Stimulated activated effector memory CD8-positive, alpha-beta T cell treated with anti-CD3 and anti-CD28 coated beads, Interleukin-12 subunit alpha, Interleukin-12 subunit beta, amount 100 ng/mL, for 72 hours (primary cell): ENCODE results near the gene MAP6.

Experiments
- ATAC-seq: fragments of 150-1000 bp; cut with Tn5 transposase; 2 replicates; pipeline ENCODE4 v1.10.0; 2021
- DNase-seq, 2 donors: peaks; one replicate each; pipeline ENCODE4 v3.0.0; 2021 to 2022; ENCODE audit warnings: low spot score in 2 of 2
- H3K27ac Mint-ChIP-seq: one replicate; pipeline ENCODE4 v1.8.0; 2022; ENCODE audit warnings: mild to moderate bottlenecking, mixed read lengths
- H3K36me3 Mint-ChIP-seq: one replicate; pipeline ENCODE4 v1.8.0; 2022; ENCODE audit warnings: mild to moderate bottlenecking, mixed read lengths
- H3K4me1 Mint-ChIP-seq: one replicate; pipeline ENCODE4 v1.8.0; 2022; ENCODE audit warnings: mixed read lengths
- H3K4me3 Mint-ChIP-seq: one replicate; pipeline ENCODE4 v1.8.0; 2022; ENCODE audit warnings: mild to moderate bottlenecking, mixed read lengths
- H3K9me3 Mint-ChIP-seq: one replicate; pipeline ENCODE4 v1.8.0; 2022; ENCODE audit warnings: mixed read lengths

MAP6 gene

DNA sequence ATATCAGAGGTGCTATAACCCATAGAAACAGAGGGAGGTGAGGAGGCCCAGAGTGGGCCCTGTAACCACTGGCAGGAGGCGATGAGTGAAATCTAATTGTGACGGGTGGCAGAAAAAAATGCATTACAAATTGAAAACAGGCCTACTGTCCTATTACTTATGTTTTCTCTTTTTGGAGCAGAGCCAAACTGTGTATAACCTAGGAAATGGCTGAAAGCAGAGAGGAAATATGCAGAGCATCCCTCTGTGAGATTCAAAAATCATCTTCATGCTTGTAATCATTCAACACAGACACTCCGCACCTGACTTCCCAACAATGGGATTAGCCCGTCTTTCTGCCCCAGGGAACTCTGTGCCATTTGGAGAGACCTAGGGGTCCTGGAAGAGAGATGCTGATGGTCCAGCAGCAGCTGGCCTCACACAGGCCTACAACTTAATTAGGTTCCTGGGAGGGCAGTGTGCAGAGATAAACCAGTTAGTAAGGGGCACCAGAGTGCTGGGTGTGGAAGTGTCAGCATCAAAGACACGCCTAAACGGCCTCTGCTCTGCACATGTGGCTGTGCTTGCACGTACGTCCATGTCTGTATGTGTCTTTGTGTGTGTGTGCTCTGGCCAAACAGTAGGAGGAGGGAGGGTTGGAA, 41.8 kb downstream of the MAP6 start:
- H3K4me3 Mint-ChIP-seq, result no peak overlapping the region
- no peaks in the 10 kb centered on the region for H3K4me1 Mint-ChIP-seq
- DNase-seq, result no peak
- H3K9me3 Mint-ChIP-seq, result no peaks in the 10 kb centered on the region
- no peak overlapping the region for H3K27ac Mint-ChIP-seq
- H3K36me3 Mint-ChIP-seq, result no peaks in the 10 kb centered on the region
- ATAC-seq, result no peak

DNA sequence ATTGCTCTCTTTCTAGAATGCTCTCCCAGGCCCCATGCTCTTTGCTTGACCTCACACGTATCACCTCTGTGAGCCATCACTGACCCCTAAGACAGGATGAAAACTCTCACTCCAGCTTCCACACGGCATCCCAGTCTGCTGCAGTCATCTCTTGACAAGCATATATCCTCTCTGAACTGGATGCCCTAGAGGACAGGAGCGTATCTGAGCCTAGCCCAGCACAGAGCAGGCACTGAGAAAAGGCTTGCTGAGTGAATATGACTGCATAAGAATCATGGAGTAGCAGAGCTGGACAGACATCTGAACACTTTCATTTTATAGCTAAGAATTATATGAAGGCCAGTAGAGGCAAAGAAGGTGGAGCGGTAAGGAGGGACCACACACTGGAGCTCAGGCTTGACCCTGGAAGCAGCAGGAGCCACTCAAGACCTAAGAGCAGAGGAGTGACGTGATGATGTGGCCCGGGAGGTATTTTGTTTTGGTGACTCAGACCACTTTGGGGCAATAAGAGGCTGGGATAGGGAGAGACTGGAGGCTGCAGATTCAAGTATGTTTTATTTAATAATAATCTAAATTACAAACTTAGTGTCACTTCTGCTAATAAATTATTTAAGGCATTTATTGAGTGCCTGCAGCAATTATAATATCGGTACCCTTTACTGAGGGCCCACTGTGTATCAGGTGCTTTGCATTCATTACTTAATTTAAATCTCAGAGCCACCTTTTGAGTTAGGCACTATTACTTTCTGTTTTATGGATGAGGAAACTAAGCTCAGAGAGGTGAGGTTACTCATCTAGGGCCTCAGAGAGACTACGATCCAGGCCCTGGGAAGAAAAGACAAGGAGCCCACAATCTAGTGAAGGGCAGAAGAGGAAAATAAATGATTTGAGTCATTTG, 42.6 kb downstream of the MAP6 start:
- H3K4me1 Mint-ChIP-seq, result no peaks in the 10 kb centered on the region
- no peak for DNase-seq
- H3K9me3 Mint-ChIP-seq, result no peaks in the 10 kb centered on the region
- no peak overlapping the region for H3K27ac Mint-ChIP-seq
- no peak overlapping the region for H3K4me3 Mint-ChIP-seq
- no peak for ATAC-seq
- no peaks in the 10 kb centered on the region for H3K36me3 Mint-ChIP-seq

DNA sequence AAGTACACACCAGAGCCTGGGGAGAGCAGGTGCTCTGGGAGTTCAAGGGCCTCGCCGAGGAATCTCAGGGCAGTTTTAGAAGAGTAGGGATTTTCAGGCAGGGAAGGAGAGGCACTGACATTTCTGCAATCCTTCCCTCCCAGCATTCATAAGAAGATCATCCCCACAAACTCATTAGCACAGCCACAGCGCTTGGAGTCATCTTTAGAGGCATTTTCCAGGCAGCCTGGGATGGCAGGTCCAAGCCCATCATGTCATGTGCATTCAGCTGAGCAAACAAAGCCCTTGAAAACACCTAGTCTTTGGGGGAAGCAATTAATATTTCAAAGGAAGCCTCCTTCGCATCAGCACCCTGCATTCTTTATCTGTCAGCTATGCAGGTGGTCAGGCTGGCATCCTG, 43.8 kb downstream of the MAP6 start:
- Mint-ChIP-seq H3K36me3 (no peaks in the 10 kb centered on the region), H3K4me1 (no peaks in the 10 kb centered on the region), H3K27ac (no peak overlapping the region), H3K9me3 (no peaks in the 10 kb centered on the region), H3K4me3 (no peak overlapping the region)
- DNase-seq, result no peak
- ATAC-seq, result no peak

DNA sequence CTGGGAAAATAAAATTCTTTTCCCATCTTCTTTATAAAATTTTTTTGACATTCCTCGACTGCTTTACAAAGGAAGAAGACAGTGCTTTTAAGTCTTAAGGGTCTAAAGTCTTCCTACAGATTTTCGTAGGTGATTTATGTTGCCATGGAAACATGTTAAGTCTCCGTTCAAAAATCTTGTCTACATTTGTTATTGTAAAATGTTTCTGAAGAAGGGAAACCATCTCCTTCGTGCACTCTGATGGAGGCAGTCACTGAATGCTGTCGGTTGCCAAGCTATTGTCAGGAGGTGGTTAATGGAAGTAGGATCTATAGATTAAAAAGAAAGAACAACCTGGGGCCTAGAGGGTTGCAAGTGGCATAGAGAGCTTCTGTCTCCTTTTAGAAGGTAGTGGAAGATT, 52.6 kb downstream of the MAP6 start:
- Mint-ChIP-seq H3K4me1 (no peaks in the 10 kb centered on the region), H3K4me3 (no peak overlapping the region), H3K27ac (no peak overlapping the region), H3K9me3 (no peaks in the 10 kb centered on the region), H3K36me3 (no peaks in the 10 kb centered on the region)
- DNase-seq (no peak), ATAC-seq (no peak)

DNA sequence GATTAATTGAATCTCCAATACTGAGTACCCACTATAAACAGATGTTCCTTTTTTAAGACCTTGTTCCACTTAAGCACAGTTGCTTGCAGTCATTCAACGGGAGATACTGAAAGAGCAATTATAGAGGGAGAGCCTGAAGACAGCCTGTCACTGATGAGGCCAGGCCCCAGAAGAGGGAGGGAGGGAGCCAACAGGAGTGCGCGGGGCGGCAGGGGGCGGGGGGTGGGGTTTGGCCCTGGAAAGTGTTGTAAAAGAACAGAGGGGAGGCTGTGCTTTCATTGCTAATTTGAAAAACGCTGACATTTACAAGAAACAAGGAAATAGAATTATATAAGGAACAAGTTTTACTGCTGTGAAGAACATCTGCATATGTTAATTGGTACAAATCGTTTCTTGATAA, 53.1 kb downstream of the MAP6 start:
- no peak for ATAC-seq
- no peak overlapping the region for H3K4me3 Mint-ChIP-seq
- no peaks in the 10 kb centered on the region for H3K9me3 Mint-ChIP-seq
- H3K27ac Mint-ChIP-seq, result no peak overlapping the region
- no peak for DNase-seq
- H3K4me1 Mint-ChIP-seq, result no peaks in the 10 kb centered on the region
- no peaks in the 10 kb centered on the region for H3K36me3 Mint-ChIP-seq

DNA sequence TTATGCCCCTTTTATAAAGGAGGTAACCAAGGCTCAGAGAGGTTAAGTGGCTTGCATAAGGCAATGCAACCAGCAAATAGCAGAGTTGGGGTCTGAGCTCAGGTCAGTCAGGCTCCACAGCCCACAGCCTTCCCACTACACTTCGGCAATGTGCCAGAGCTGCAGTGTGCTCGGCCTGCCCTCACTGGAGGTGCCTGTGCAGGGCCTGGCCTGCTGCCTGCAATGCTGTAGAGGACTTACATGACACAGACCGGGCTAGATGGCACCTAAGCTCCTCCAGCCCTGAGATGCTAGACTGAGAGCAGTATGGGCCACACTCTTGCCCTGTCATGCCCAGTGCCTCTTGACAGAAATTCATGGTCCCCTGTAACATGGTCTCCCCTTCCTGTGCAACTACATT, 57.0 kb downstream of the MAP6 start:
- H3K4me3 Mint-ChIP-seq, result no peak overlapping the region
- no peak overlapping the region for H3K27ac Mint-ChIP-seq
- ATAC-seq (peak; percentile 24), DNase-seq (no peak)
- no peaks in the 10 kb centered on the region for H3K36me3 Mint-ChIP-seq
- H3K4me1 Mint-ChIP-seq, result no peaks in the 10 kb centered on the region
- H3K9me3 Mint-ChIP-seq, result no peaks in the 10 kb centered on the region

DNA sequence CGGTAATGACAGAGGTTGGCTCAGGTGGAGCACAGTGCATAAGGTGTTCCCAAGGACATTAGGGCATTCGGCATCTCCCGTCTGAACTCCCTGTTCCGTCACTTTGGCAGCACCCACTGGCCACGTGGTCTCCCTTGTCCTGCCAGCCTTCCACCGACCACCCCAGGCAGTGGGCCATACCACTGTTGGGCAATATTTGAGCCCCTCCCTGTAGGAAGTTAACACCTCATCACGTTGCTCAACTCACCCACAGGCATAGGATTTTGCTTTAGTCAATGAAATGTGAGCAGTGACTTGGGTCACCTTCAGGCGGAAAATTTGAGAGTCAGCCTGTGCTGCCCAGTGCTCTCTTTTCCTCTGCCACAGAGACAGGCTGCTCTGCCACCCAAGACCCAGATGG, 62.7 kb downstream of the MAP6 start:
- Mint-ChIP-seq H3K9me3 (no peaks in the 10 kb centered on the region), H3K4me3 (no peak overlapping the region), H3K36me3 (no peaks in the 10 kb centered on the region), H3K27ac (no peak overlapping the region), H3K4me1 (no peaks in the 10 kb centered on the region)
- no peak for DNase-seq
- ATAC-seq, result no peak

DNA sequence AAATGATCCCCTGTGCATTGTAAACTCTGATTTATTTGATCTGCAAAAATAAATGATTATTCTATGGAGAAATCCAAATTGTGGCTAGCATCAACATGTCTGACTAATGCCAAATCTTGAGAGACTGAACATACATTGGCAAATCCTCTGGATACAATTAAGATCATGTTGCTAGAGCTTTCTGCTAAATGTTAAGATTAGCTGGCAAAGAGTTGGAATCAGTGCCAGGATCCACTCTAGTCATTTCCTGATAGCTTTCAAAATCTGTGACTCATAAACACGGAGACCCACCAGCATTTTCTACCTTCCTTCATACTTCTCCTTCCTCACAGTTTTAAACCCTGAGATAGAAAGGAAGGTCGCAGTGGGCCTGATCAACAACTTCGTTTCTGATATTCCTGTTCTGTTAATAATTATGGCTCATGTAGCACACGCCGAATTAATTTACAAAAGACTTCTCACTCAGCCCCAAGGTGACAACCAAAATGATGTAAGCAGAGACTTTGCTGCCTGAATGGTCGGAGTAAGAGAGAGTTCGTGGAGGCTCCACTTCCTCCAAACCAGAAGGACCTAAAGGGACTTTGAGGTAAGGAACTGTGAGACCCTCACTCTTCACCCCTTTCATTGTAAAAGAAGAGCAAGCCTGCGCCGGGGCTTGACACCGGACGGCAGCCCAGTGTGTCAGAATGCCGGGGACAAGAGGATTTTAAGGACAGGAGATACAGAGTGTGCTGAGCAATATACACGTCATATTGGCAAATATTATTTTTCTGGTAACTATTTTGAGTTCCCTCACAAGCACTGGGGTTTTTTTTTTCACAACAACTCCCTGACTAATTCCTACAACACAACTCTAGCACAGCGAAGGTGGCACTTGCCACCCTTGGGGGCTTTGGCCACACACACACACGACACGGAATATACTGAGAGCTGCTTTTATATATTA, 64.8 kb downstream of the MAP6 start:
- no peak for ATAC-seq
- Mint-ChIP-seq H3K27ac (no peak overlapping the region), H3K9me3 (no peaks in the 10 kb centered on the region), H3K36me3 (no peaks in the 10 kb centered on the region), H3K4me3 (no peak overlapping the region), H3K4me1 (no peaks in the 10 kb centered on the region)
- DNase-seq, result no peak

DNA sequence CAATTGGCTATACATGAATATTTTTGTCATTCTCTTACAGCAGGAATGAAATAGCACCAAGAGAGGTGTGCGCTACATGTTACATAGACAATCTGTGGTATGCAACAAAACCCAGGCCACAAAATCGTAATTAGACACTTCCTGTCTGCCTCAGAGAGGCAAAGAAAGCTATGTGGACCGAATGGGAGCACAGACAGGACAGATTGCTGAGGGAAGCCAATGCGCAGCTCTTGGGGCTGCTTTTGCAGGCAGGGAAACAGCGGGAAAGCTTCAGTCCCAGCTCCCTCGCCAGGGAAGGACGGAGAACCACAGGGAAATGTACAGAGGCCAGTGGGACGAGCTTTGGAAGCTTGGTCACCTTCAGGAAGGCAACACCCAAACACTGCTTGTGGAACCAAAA, 65.9 kb downstream of the MAP6 start:
- no peak for DNase-seq
- H3K36me3 Mint-ChIP-seq, result no peaks in the 10 kb centered on the region

DNA sequence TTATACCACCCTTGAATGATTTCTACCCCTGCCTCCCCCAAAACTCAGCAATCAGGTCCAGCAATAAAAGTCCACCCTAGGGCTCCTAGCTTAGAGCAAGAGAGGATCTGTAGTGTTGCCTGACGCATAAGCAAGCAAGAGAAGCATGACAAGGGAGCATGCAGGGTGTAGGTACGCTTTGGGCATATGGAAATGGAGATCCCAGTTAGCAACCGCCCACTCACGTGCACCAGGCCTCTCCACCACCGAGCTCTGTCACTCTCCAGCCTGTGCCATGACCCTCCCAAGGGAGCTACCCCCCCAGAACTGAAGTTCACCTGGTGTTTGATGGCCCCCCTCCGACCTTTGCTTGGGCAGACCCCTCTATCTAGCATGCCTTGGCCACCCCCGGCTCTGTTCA, 67.3 kb downstream of the MAP6 start:
- no peaks in the 10 kb centered on the region for H3K9me3 Mint-ChIP-seq
- H3K4me3 Mint-ChIP-seq, result no peak overlapping the region
- no peaks in the 10 kb centered on the region for H3K36me3 Mint-ChIP-seq
- H3K4me1 Mint-ChIP-seq, result no peaks in the 10 kb centered on the region
- no peak for DNase-seq
- no peak overlapping the region for H3K27ac Mint-ChIP-seq
- ATAC-seq, result no peak

More for the DNA sequence above, 65.9 kb downstream of the MAP6 start:
- Mint-ChIP-seq H3K27ac (no peak overlapping the region), H3K9me3 (no peaks in the 10 kb centered on the region), H3K4me3 (no peak overlapping the region), H3K4me1 (no peaks in the 10 kb centered on the region)
- no peak for ATAC-seq

DNA sequence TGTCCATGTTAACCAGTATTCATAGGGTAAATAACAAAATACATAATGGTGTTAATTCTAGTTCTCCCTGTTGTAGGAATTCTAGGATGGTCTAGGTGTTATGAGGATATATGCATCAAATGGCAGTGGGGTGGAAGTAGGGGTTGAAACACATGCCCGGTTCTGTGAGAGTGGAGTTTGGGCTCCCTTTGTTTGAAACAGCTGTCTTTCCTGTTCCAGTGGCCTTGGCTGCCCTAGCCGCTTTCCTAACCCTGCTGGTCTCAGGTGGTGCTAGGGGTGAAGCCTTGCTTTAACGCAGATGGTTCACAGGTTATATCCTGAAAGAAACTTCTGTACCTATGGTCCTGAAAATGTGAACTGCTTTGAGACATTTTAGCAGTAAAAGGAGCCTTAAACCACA, 68.5 kb downstream of the MAP6 start:
- Mint-ChIP-seq H3K4me1 (no peaks in the 10 kb centered on the region), H3K9me3 (no peaks in the 10 kb centered on the region), H3K36me3 (no peaks in the 10 kb centered on the region), H3K27ac (no peak overlapping the region), H3K4me3 (no peak overlapping the region)
- DNase-seq, result no peak
- ATAC-seq, result no peak

DNA sequence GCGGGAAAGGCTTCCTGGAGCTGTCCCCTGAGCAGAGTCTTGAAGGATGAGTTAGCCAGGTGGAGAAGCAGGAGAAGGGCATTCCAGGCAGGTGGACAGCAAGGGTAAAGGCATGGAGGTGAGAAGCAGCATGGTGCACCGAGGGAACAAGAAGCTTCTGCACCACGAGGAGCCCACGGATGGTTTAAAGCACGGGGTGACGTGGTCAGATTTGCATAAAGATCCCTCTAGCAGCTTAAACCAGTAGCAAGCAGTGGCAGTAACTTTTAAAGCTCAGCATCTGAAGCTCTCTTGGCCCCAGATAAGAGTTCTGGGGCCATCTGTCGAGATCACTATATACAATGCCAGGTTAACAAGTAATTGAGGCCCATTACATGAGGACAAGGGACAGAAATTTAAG, 69.9 kb downstream of the MAP6 start:
- no peaks in the 10 kb centered on the region for H3K4me1 Mint-ChIP-seq
- no peak overlapping the region for H3K27ac Mint-ChIP-seq
- H3K36me3 Mint-ChIP-seq, result no peaks in the 10 kb centered on the region
- H3K9me3 Mint-ChIP-seq, result no peaks in the 10 kb centered on the region
- DNase-seq (no peak), ATAC-seq (no peak)
- no peak overlapping the region for H3K4me3 Mint-ChIP-seq

DNA sequence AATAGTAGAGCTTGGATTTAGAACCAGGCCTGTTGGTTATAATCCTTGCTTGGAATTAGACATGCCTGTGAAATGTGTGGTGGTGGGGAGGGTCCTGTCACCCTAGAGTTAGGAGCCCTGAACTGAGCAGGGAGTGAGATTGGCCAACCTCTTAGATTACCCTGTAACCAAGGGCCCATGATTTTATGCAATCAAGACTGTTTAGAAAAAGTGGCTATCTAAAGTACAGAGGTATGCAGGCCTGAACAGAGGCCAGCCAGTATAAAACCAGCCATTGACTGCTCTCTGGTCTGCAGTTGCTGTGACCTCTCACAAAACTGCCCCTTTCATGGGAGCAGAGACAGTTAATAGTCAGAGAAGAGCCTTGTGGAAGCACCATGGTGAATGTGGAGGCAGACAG, 70.6 kb downstream of the MAP6 start:
- no peak for ATAC-seq

DNA sequence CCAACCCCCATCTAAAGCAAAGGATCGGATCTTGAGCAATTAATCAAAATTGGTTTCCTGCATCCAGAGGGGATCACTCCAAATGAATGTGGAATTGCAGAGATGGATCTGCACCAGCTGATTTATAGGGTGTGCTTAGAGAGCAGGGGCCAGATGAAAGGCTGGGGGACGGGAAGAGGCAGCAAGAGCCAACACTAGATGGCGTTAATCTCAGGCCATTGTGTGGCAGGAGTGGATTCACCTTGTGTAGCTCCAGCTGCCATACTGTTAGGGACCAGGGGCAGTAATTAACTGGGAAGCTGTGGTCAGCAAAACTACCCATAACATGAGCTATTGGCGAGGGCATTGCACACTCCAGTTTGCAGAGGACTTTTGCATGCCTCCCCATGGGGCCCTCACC, 71.2 kb downstream of the MAP6 start:
- no peak for DNase-seq
- H3K36me3 Mint-ChIP-seq, result no peaks in the 10 kb centered on the region
- H3K4me1 Mint-ChIP-seq, result peaks cover 7% of the 10 kb centered on the region
- no peak for ATAC-seq
- H3K27ac Mint-ChIP-seq, result no peak overlapping the region
- H3K4me3 Mint-ChIP-seq, result no peak overlapping the region
- no peaks in the 10 kb centered on the region for H3K9me3 Mint-ChIP-seq

More for the DNA sequence above, 70.6 kb downstream of the MAP6 start:
- H3K9me3 Mint-ChIP-seq, result no peaks in the 10 kb centered on the region
- peak overlapping the region; percentile 9 for H3K27ac Mint-ChIP-seq
- no peak overlapping the region for H3K4me3 Mint-ChIP-seq
- no peaks in the 10 kb centered on the region for H3K36me3 Mint-ChIP-seq
- no peak for DNase-seq
- peaks cover under 1% of the 10 kb centered on the region for H3K4me1 Mint-ChIP-seq

DNA sequence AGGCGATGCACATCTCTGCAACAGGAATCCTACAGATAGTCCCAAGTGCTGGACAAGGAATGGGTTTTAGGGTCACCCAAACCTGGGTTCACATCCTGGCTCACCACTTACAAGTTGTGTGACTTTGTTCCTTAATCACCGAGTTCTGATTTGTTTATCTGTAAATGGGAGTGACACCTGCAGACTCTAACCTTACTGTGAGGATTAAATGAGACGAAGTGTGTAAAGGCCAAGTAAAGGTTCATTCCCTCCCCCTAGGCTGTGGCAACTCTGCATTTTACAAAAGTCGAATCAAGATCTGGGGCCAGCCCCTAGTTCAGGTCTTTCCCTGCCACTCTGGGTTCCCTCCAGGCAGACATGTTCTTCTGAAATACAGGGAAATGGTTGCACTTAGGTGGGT, 71.9 kb downstream of the MAP6 start:
- DNase-seq, result no peak
- Mint-ChIP-seq H3K36me3 (no peaks in the 10 kb centered on the region), H3K4me1 (peaks cover 14% of the 10 kb centered on the region), H3K9me3 (no peaks in the 10 kb centered on the region), H3K27ac (no peak overlapping the region), H3K4me3 (no peak overlapping the region)
- no peak for ATAC-seq
